ENCODE data around the gene KCNC2.

The KCNC2 gene

DNA sequence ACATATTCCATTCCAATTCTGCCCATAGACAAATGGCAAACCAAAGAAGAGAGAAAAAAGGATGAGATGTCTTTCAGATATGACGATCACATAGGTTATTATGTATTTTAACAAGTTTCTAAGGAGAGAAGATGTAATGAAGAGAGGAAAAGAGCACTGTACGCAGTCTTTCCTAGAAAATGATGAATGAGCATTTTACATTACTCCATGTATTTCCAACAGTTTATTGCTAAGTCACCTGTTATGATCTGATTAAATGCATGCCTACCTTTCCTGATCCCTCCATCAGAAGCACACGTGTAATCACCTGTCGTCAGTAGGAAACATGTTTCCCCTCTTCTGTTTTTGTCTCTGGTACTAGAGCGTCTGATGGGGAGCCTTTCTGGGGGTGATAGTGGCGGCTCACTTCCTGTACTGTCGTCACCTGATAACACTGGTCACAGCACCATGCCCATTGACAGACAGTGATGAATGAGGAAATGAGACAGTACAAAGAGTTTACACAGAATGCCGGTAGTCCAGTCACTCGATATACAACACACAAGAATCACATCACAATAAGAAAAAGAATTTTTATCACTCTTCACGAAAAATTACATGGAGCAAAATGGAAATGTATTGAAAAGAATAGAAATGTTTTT, 161.6 kb downstream of the KCNC2 start:
- Histone ChIP-seq H3K27me3 (ENCODE audit: control insufficient read depth, insufficient read depth, low read length) (no peaks in the 10 kb centered on the region), H3K36me3 (ENCODE audit: control insufficient read depth, insufficient read depth, low read length) (no peaks in the 10 kb centered on the region), H3K4me1 (ENCODE audit: control insufficient read depth, insufficient read depth, low read length) (no peaks in the 10 kb centered on the region), H3K9ac (ENCODE audit: low read depth, low read length) (no peak overlapping the region), H3K4me3 (ENCODE audit: low read depth, low read length) (no peak overlapping the region), H3K9me3 (ENCODE audit: control insufficient read depth, insufficient read depth, low read length) (no peaks in the 10 kb centered on the region)

DNA sequence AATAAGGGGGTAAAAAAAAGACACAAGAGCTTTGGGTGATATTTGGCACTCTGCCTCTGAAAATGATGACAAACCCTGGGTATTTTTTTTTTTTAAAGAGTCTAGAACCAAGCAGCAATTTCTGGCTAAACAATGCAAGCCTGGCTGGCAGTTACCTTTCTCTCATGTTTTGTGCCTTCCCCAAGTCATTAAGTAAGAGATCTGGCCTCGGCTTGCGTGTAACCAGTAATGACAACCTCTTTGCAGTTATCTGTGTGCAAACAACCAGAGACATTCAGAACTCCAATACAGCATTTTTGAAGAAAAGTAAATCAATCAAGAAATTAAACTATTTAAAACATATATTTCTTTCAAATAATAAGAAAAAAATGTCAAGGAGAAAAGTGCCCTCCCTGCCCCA, 167.5 kb downstream of the KCNC2 start:
- Histone ChIP-seq H3K4me1 (ENCODE audit: control insufficient read depth, insufficient read depth, low read length) (no peaks in the 10 kb centered on the region), H3K27me3 (ENCODE audit: control insufficient read depth, insufficient read depth, low read length) (no peaks in the 10 kb centered on the region), H3K4me3 (ENCODE audit: low read depth, low read length) (no peak overlapping the region), H3K9me3 (ENCODE audit: control insufficient read depth, insufficient read depth, low read length) (no peaks in the 10 kb centered on the region), H3K36me3 (ENCODE audit: control insufficient read depth, insufficient read depth, low read length) (no peaks in the 10 kb centered on the region), H3K9ac (ENCODE audit: low read depth, low read length) (no peak overlapping the region)

DNA sequence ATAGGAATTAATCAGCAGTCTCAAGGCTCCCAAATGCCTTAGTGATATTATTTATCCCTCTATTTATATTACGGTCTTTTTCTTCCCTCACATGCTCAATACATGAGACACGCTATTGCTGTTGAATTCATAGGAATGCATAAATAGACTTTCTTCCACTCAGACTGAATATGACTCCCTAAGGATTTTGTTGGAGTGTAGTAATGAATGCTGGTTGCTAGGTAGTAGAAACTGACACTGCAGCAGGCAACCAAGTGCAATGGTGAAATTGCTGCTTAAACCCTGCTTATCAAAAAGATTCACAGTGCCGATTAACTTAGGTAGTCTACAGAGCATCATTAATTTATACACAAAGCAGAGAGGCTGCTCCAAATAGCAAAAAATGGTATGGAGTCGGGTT, 168.2 kb downstream of the KCNC2 start:
- no peaks in the 10 kb centered on the region for H3K27me3 ChIP-seq (ENCODE audit: control insufficient read depth, insufficient read depth, low read length)
- H3K36me3 ChIP-seq (ENCODE audit: control insufficient read depth, insufficient read depth, low read length) = no peaks in the 10 kb centered on the region
- no peaks in the 10 kb centered on the region for H3K9me3 ChIP-seq (ENCODE audit: control insufficient read depth, insufficient read depth, low read length)
- H3K4me3 ChIP-seq (ENCODE audit: low read depth, low read length) = no peak overlapping the region
- H3K4me1 ChIP-seq (ENCODE audit: control insufficient read depth, insufficient read depth, low read length) = no peaks in the 10 kb centered on the region
- H3K9ac ChIP-seq (ENCODE audit: low read depth, low read length) = no peak overlapping the region

DNA sequence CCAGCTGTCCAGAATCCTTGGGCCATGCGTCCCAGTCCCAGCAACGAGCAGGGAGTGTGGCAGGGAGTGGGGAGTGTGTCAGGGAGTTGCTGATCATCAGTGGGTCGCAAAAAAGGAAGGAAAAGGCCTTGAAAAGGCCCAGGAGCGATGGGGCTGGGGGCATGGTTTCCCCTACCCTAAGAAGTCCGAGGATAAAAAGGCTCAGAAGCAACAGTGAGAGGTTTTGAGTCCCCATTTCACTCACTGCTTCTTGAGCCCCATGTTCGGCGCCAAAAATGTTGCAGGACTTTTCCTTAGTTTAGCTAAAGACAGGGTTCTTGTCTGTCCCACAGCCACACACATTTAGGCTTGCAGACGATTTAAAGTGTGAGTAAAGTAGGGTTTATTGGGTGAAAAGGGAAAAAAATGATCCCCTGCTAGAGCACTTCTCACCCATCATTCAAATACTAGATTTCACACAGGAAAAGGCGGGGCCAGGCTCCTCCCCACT, 189.5 kb downstream of the KCNC2 start:
- Histone ChIP-seq H3K36me3 (ENCODE audit: control insufficient read depth, insufficient read depth, low read length) (no peaks in the 10 kb centered on the region), H3K9me3 (ENCODE audit: control insufficient read depth, insufficient read depth, low read length) (no peaks in the 10 kb centered on the region), H3K27me3 (ENCODE audit: control insufficient read depth, insufficient read depth, low read length) (no peaks in the 10 kb centered on the region), H3K9ac (ENCODE audit: low read depth, low read length) (no peak overlapping the region), H3K4me3 (ENCODE audit: low read depth, low read length) (no peak overlapping the region), H3K4me1 (ENCODE audit: control insufficient read depth, insufficient read depth, low read length) (no peaks in the 10 kb centered on the region)

DNA sequence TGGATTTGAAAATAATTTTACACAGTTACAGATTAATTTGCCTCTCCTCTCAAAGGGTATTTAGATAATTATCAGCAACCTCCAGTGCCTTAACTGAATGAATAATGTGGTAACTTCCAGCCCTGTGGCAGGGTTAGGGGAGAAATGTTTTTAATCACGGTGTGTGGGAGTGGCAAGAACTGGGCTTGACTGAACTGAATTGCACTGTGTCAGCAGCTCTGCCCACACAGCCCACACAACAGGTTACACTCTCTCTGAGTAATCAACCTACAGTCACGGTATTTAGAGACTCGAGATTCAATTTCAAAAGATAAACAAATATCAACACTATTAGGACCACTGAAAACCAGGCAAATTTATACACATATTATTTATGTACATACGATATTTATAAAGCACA, 198.5 kb downstream of the KCNC2 start:
- Histone ChIP-seq H3K4me1 (ENCODE audit: control insufficient read depth, insufficient read depth, low read length) (no peaks in the 10 kb centered on the region), H3K4me3 (ENCODE audit: low read depth, low read length) (no peak overlapping the region), H3K9me3 (ENCODE audit: control insufficient read depth, insufficient read depth, low read length) (no peaks in the 10 kb centered on the region), H3K36me3 (ENCODE audit: control insufficient read depth, insufficient read depth, low read length) (no peaks in the 10 kb centered on the region), H3K9ac (ENCODE audit: low read depth, low read length) (no peak overlapping the region), H3K27me3 (ENCODE audit: control insufficient read depth, insufficient read depth, low read length) (no peaks in the 10 kb centered on the region)

DNA sequence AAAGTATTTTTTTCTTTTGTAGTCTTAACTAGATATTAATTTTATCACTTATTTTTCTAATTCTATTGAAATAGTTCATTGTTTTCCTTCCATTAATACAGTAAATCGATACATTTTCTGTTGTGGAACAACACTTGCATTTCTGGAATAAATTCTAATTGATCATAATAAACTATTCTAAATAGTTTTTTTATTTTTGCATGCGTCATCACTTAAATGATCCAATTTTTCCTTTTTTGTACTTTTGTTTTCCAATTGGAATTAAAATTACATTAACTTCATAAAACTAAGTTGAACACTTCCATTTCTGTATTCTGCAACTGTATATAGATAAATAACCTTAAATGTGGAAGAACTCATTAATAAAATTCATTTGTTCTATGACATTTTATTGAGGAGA, 202.5 kb downstream of the KCNC2 start:
- Histone ChIP-seq H3K9ac (ENCODE audit: low read depth, low read length) (no peak overlapping the region), H3K36me3 (ENCODE audit: control insufficient read depth, insufficient read depth, low read length) (no peaks in the 10 kb centered on the region), H3K9me3 (ENCODE audit: control insufficient read depth, insufficient read depth, low read length) (no peaks in the 10 kb centered on the region), H3K27me3 (ENCODE audit: control insufficient read depth, insufficient read depth, low read length) (no peaks in the 10 kb centered on the region), H3K4me3 (ENCODE audit: low read depth, low read length) (no peak overlapping the region), H3K4me1 (ENCODE audit: control insufficient read depth, insufficient read depth, low read length) (no peaks in the 10 kb centered on the region)

DNA sequence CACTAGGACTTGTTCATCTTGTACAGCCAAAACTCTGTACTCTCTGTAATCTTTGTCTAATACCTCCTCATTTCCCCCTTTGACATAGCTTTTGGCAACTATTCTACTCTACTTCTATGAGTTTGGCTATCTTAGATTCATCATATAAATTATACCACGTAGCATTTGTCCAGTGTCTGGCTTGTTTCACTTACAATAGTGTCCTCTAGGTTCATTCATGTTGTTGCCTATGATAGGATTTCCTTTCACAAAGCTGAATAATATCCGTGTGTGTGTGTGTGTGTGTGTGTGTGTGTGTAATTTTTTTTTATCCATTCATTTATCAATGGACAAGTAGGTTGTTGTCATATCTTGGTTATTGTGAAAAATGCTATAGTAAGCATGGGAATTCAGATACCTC, 209.5 kb downstream of the KCNC2 start:
- Histone ChIP-seq H3K27me3 (ENCODE audit: control insufficient read depth, insufficient read depth, low read length) (no peaks in the 10 kb centered on the region), H3K9me3 (ENCODE audit: control insufficient read depth, insufficient read depth, low read length) (no peaks in the 10 kb centered on the region), H3K9ac (ENCODE audit: low read depth, low read length) (no peak overlapping the region), H3K36me3 (ENCODE audit: control insufficient read depth, insufficient read depth, low read length) (no peaks in the 10 kb centered on the region), H3K4me3 (ENCODE audit: low read depth, low read length) (no peak overlapping the region), H3K4me1 (ENCODE audit: control insufficient read depth, insufficient read depth, low read length) (no peaks in the 10 kb centered on the region)

DNA sequence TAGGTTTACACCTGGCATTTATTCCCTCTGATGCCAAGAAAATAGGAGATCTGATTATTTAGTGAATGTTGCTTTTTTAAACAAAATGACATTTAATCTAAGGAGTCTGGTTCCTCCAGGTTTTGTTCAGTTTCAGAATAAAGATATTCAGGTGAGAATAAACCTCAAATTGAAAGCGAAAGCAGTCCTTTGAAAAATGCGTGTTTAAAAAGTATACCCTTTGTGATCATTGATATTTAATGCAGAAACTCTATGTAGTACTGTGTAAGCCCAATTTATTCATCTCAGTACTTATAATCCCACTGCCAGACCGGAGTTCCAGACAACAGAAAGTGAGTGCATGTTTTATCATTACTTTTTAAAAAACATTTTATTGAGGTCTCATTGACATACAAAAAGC, 210.2 kb downstream of the KCNC2 start:
- H3K9me3 ChIP-seq (ENCODE audit: control insufficient read depth, insufficient read depth, low read length) = no peaks in the 10 kb centered on the region
- H3K4me3 ChIP-seq (ENCODE audit: low read depth, low read length) = no peak overlapping the region
- no peaks in the 10 kb centered on the region for H3K36me3 ChIP-seq (ENCODE audit: control insufficient read depth, insufficient read depth, low read length)
- H3K4me1 ChIP-seq (ENCODE audit: control insufficient read depth, insufficient read depth, low read length) = no peaks in the 10 kb centered on the region
- H3K9ac ChIP-seq (ENCODE audit: low read depth, low read length) = no peak overlapping the region
- H3K27me3 ChIP-seq (ENCODE audit: control insufficient read depth, insufficient read depth, low read length) = no peaks in the 10 kb centered on the region
